NCI-H1105 treated with DMSO at 0.1 percent for 48 hours (cell line): ENCODE results near the gene PODNL1.
A peak's percentile ranks its signal among the peaks of the same experiment; 100 is the strongest.
"Not testable (repeated sequence)": the region's sequence is repeated elsewhere in the genome, so short reads cannot be mapped to it uniquely, and the experiment has no call there.

Experiments
- DNase-seq: peaks from one replicate; lab custom pipeline; 2025; lab: John Stamatoyannopoulos, UW

PODNL1 gene

GRCh38 chr19:13938301-13939064, at the start of gene PODNL1:
PODNL1 (minus strand) TSS chr19:13938417; CDS start chr19:13938181, 236 bp downstream.
- no peak for DNase-seq

- DNase-seq = no peak
Measured at GRCh38 chr19:13987101-13987890, 49.1 kb upstream of the PODNL1 start.

- DNase-seq = no peak
Measured at GRCh38 chr19:13986348-13986904, 48.2 kb upstream of the PODNL1 start.

GRCh38 chr19:13985771-13986347, 47.6 kb upstream of the PODNL1 start:
- no peak for DNase-seq

GRCh38 chr19:13984875-13985741, 46.9 kb upstream of the PODNL1 start:
- DNase-seq = no peak

- DNase-seq = no peak
Measured at GRCh38 chr19:13984186-13984585, 46.0 kb upstream of the PODNL1 start.

GRCh38 chr19:13983213-13983889, 45.1 kb upstream of the PODNL1 start:
- peak; percentile 32 for DNase-seq

- no peak for DNase-seq
Measured at GRCh38 chr19:13982773-13983172, 44.6 kb upstream of the PODNL1 start.

- DNase-seq = no peak
Measured at GRCh38 chr19:13981988-13982501, 43.8 kb upstream of the PODNL1 start.

- DNase-seq = no peak
Measured at GRCh38 chr19:13981467-13981866, 43.2 kb upstream of the PODNL1 start.

GRCh38 chr19:13981021-13981420, 42.8 kb upstream of the PODNL1 start:
- no peak for DNase-seq

GRCh38 chr19:13980340-13980739, 42.1 kb upstream of the PODNL1 start:
- DNase-seq = no peak

GRCh38 chr19:13979686-13980085, 41.5 kb upstream of the PODNL1 start:
- no peak for DNase-seq

- no peak for DNase-seq
Measured at GRCh38 chr19:13979244-13979615, 41.0 kb upstream of the PODNL1 start.

GRCh38 chr19:13978351-13979243, 40.4 kb upstream of the PODNL1 start:
- peak; percentile 67 for DNase-seq

GRCh38 chr19:13977803-13978202, 39.6 kb upstream of the PODNL1 start:
- DNase-seq = no peak

GRCh38 chr19:13976446-13976845, 38.2 kb upstream of the PODNL1 start:
- DNase-seq = no peak

GRCh38 chr19:13975870-13976269, 37.7 kb upstream of the PODNL1 start:
- no peak for DNase-seq

GRCh38 chr19:13974073-13974472, 35.9 kb upstream of the PODNL1 start:
- DNase-seq = no peak

GRCh38 chr19:13973479-13973878, 35.3 kb upstream of the PODNL1 start:
- DNase-seq = not testable (repeated sequence)
